Measurements from ENCODE around the gene TMEM253.

The TMEM253 gene

DNA sequence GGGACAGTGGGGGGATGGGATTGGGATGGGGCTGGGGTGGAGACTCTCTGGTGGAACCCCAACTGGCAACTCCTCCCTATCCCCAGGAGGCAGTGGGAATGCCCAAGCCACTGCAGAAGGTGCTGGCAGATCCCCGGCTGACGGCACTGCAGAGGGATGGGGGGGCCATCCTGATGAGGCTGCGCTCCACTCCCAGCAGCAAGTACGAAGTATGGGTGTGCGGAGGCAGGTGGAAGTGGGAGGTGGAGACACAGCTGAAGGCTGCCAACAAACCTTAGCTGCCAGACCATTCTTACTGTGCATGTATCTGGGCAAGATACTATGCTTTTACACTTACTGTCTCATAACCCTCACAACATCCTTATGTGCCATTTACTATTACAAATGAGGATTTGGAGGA, 22.6 kb upstream of the TMEM253 start:
- TF ChIP-seq GATA3 (IDR thresholded peaks at IDR 0.05; ENCODE audit: low read depth, low read length), result no peak
- TF ChIP-seq GATA2 (IDR thresholded peaks at IDR 0.05; ENCODE audit: low read depth, low read length), result no peak

DNA sequence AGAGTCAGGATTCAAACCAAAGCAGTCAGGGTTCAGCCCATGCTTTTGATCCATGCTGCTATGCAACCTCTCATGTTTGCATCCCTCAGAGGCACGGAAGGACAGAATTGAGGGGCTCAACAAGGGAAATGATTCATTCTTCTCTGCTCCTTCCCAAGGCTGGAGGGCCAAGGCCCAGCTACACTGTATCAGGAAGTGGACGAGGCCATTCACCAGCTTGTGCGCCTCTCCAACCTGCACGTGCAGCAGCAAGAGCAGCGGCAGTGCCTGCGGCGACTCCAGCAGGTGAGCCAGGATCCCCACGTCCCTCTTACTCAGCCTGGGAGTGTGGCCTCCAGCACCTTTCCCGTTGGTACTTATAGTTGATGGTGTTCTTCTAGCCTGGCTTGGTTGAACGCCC, 22.1 kb upstream of the TMEM253 start:
- TF ChIP-seq GATA3 (IDR thresholded peaks at IDR 0.05; ENCODE audit: low read depth, low read length) (no peak), GATA2 (IDR thresholded peaks at IDR 0.05; ENCODE audit: low read depth, low read length) (no peak)

DNA sequence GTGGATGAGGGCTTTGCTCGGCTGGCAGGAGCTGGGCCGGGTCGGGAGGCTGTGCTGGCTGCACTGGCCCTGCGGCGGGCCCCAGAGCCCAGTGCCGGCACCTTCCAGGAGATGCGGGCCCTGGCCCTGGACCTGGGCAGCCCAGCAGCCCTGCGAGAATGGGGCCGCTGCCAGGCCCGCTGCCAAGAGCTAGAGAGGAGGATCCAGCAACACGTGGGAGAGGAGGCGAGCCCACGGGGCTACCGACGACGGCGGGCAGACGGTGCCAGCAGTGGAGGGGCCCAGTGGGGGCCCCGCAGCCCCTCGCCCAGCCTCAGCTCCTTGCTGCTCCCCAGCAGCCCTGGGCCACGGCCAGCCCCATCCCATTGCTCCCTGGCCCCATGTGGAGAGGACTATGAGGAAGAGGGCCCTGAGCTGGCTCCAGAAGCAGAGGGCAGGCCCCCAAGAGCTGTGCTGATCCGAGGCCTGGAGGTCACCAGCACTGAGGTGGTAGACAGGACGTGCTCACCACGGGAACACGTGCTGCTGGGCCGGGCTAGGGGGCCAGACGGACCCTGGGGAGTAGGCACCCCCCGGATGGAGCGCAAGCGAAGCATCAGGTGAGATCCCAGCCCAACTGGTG, 19.2 kb upstream of the TMEM253 start:
- no peak for TF ChIP-seq GATA2 (IDR thresholded peaks at IDR 0.05; ENCODE audit: low read depth, low read length)
- no peak for TF ChIP-seq GATA3 (IDR thresholded peaks at IDR 0.05; ENCODE audit: low read depth, low read length)

DNA sequence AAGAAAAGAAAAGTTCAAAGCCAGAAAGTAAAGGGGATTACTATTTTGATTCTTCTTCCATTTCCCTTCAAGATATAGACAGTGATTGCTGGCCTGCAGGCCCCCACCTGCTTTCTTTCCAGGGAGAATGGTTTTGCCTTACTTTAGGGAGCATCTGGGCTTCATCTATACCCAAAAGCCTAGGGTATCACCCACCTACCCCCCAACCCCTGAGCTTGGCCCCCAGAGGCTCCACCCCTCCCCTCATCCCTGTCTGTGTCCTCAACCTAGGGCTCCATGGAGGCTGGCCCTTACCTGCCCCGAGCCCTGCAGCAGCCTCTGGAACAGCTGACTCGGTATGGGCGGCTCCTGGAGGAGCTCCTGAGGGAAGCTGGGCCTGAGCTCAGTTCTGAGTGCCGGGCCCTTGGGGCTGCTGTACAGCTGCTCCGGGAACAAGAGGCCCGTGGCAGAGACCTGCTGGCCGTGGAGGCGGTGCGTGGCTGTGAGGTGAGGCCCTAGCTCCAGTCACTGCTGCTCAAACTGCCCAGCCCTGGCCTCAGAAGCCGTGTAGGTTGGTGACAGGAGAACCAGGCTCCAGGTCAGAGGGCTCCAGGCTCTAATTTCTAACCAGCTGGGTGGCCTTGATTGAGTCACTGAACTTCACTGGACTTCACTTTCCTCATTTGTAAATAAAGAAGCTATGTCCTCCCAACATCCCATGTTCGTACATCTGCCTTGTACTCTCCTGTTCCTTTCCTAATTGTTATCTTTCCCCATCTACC, 17.1 kb upstream of the TMEM253 start:
- TF ChIP-seq GATA2 (IDR thresholded peaks at IDR 0.05; ENCODE audit: low read depth, low read length) (no peak), GATA3 (IDR thresholded peaks at IDR 0.05; ENCODE audit: low read depth, low read length) (no peak)

DNA sequence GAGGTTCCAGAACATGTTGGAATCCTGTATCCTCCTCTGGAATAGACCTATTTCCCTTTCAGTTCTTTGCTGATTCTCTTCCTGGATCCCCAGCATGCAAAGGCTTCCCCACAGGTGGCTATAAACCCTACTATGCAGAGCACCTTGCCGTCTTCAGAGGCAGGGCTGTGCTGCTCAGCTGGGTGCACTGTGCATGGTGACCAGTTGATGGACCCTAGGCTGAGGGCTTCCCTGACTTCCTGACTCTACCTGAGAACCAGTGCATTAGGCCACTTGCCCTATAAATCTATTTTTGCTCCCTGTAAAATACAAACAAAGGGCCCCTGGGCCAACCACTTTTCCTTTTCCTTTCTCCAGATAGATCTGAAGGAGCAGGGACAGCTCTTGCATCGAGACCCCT, 16.5 kb upstream of the TMEM253 start:
- TF ChIP-seq GATA3 (IDR thresholded peaks at IDR 0.05; ENCODE audit: low read depth, low read length) (no peak), GATA2 (IDR thresholded peaks at IDR 0.05; ENCODE audit: low read depth, low read length) (no peak)

DNA sequence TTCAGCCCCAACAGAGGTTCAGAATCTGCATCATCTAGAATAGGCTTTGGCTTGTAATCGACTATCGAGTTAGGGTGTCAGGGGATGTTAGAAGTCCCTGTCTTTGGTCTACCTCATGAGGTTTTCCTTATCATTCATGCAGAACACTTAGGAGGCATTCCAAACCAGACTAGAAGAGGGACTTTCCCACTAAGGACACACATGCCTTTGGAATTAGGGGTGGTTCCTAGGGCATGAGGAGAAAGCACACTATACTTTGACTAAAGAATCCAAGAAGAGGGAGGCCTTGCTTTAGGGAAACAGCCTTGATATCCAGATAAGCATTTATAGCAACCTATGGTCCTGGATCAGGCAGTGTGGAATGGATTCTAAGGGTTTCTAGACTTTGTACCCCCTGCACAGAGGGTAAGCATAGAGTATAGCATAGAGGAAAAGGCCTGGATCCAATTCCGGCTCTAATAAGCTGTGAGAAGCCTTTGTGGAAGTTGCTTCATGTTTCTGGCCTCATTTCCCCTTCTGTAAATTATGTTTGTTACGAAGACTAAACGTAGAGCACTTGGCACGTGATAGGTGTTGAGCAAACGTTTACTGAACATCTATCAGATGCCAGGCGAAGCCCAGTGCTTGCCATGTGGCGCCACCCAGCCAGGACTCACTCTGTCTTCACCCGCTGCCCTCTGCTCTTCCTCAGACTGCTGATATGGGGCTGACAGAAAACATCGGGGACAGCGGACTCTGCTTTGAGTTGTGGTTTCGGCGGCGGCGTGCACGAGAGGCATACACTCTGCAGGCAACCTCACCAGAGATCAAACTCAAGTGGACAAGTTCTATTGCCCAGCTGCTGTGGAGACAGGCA, 15.6 kb upstream of the TMEM253 start:
- TF ChIP-seq GATA3 (IDR thresholded peaks at IDR 0.05; ENCODE audit: low read depth, low read length), result no peak
- no peak for TF ChIP-seq GATA2 (IDR thresholded peaks at IDR 0.05; ENCODE audit: low read depth, low read length)

DNA sequence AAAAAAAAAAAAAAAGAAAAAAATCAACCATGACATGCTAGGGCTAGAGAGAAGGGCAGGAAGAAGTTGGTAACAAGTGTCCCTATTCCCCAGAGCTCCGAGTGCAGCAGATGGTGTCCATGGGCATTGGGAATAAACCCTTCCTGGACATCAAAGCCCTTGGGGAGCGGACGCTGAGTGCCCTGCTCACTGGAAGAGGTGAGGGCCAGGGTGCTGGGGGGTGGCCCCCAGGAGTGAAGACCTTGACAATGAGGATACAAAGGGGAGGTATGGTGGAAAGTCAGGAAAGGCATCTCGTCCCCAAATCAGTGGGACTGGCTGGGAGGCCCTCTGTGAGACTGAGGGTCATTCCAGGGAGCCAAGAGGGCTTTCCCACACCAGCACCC, 14.0 kb upstream of the TMEM253 start:
- no peak for TF ChIP-seq GATA2 (IDR thresholded peaks at IDR 0.05; ENCODE audit: low read depth, low read length)
- TF ChIP-seq GATA3 (IDR thresholded peaks at IDR 0.05; ENCODE audit: low read depth, low read length), result no peak

DNA sequence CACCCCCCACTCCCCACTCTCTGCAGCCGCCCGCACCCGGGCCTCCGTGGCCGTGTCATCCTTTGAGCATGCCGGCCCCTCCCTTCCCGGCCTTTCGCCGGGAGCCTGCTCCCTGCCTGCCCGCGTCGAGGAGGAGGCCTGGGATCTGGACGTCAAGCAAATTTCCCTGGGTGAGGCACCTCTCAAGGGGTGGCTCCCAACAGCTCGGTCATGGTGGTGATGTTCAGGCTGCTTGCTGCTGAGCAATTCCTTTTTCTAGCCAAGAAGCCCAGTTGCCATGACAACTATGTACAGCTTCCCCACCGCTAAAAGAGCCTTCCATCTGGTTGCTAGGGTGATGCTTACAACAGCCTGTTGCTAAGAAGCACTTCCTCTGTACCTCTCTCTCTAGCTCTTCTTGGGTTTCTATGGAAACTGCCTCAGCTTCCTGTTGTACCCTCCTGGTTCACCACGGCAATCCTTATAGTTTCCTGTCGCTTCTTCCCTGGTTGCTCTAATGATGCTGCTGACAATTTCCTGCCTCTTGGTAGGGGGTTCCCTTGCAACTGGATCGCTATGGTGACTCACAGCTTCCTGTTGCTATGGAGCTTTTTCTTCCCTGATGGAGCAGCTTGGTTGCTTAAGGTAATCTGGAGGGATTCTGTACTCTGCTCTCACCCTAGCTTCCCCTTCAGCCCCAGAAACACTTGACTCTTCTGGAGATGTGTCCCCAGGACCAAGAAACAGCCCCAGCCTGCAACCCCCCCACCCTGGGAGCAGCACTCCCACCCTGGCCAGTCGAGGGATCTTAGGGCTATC, 13.4 kb upstream of the TMEM253 start:
- TF ChIP-seq GATA2 (IDR thresholded peaks at IDR 0.05; ENCODE audit: low read depth, low read length), result no peak
- no peak for TF ChIP-seq GATA3 (IDR thresholded peaks at IDR 0.05; ENCODE audit: low read depth, low read length)

DNA sequence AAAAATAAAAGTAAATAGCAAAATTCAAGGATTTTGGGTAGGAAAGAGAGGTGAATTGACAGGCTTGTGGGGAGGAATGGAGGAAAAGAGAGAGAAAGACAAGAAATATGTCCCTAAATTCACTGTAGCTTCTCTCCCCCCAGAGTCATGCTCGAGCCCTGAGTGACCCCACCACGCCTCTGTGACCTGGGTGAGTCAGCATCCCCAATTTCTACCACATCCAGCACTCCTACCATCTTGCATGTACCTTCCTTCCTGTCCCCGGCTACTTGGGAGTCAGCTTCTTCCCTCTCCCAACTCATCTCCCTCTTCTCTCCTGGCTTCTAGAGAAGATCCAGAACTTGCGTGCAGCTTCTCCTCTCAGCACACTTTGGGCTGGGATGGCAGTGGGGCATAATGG, 12.2 kb upstream of the TMEM253 start:
- no peak for TF ChIP-seq GATA2 (IDR thresholded peaks at IDR 0.05; ENCODE audit: low read depth, low read length)
- TF ChIP-seq GATA3 (IDR thresholded peaks at IDR 0.05; ENCODE audit: low read depth, low read length), result no peak

DNA sequence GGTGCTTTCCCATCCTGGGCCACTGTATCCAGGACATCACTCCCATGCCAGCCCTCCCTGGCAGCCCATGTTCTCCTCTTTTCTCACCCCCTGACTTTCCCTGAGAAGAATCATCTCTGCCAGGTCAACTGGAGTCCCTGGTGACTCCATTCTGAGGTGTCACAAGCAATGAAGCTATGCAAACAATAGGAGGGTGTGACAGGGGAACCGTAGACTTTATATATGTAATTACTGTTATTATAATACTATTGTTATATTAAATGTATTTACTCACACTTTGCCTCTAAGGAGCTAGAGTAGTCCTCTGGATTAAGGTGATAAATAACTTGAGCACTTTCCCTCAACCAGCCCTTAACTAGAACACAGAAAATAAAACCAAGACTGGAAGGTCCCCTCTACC, 11.6 kb upstream of the TMEM253 start:
- TF ChIP-seq GATA3 (IDR thresholded peaks at IDR 0.05; ENCODE audit: low read depth, low read length) (no peak), GATA2 (IDR thresholded peaks at IDR 0.05; ENCODE audit: low read depth, low read length) (no peak)

DNA sequence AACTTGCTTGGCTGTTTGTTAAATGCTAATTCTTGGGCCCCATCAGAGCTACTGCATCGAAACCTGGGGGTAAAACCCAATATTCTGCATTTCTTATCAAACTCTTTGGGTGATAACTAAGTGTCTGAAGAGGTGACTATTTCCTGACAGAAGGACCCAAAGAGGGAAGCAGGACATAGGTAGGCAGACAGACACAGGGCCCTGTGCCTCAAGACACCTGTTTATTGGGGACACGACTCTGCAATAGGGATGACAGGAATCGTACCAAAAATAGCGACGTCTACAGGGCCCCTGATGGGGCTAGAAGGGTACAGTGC, 11.0 kb upstream of the TMEM253 start:
- no peak for TF ChIP-seq GATA3 (IDR thresholded peaks at IDR 0.05; ENCODE audit: low read depth, low read length)
- no peak for TF ChIP-seq GATA2 (IDR thresholded peaks at IDR 0.05; ENCODE audit: low read depth, low read length)

DNA sequence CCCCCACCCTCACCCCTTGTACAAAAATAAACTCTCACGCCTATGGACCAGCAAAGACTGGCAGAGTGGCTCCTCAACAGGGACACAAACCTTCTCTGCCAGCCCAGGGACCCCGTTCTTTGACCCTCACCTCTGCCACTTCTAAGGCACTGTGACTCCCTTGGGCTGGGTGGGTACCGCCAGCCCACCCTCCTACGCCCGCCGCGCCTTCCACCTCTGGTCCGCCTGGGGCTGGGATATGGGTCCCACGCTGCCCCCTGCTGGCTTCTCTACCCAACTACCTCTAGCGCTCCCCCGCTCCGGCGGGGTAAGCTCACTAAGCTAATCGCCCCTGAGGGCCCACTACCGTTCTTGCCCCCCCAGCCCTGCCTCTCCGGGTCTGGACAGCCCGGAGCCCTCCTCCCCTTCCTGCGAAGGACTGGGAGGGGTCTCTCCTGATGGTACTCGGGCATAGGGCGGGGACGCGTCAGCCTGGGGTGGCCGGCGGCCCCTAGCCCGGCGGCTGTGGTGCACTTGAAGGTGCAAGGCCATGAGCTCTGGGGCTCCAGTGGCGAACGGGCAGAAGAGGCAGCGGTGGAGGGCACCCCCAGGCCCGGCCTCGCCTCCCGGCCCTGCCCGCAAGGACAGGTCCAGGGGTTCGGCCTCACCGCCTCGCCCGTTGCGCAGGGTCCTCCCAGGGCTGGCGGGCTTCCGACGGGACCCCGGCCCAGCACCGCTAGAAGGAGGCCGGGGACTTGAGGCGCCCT, 10.5 kb upstream of the TMEM253 start:
- TF ChIP-seq GATA3 (IDR thresholded peaks at IDR 0.05; ENCODE audit: low read depth, low read length) (no peak), GATA2 (IDR thresholded peaks at IDR 0.05; ENCODE audit: low read depth, low read length) (no peak)

DNA sequence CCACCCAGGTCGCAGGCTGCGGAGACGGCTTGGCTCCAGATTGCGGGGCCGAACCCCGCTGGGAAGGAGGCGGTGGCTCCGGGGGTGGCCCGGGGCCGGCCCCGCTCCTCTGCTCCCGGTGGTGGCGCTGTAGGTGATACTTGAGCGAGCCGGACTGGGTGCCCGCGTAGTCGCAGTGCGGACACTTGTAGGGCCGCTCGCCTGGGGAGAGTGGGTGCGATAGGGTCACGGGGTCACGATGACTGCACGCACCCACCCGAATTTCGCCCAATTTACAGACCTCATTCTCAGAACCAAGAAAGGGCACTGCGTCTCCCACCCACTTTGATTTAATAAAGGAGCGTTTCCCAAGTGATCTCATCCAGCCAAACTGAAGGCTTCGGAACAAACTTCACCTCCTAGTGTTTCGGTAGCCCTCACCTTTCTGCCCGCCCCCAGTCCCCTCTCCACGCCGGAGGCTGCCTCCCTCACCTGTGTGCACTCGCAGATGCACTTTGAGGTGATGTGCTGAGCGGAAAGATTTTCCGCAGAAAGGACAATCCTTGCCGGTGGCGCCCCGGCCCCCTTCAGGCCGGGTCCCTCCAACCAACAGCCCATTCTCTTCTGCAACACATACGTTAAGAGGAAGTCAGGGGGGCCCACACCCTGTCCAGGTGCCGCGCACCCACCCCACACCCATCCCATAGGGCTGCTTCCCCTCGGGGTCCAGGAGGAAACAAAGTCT, 9.8 kb upstream of the TMEM253 start:
- no peak for TF ChIP-seq GATA3 (IDR thresholded peaks at IDR 0.05; ENCODE audit: low read depth, low read length)
- TF ChIP-seq GATA2 (IDR thresholded peaks at IDR 0.05; ENCODE audit: low read depth, low read length), result no peak
